Immature natural killer cell (primary cell): ENCODE measurements around the gene CRY2. TPM values are rescaled to one million over a fixed set of nuclear protein-coding genes. Genes with fewer than 3 reads are reported as not detected.

Experiments used
- DNase-seq, 3 donors: peaks; one replicate each; pipeline ENCODE4 v3.0.0; 2022; ENCODE audit warnings: mixed read lengths in 1 of 3
- H3K27ac Mint-ChIP-seq, 6 donors: one replicate each; pipeline ENCODE4 v1.8.0; 2020; ENCODE audit warnings: mixed read lengths in 6 of 6, mild to moderate bottlenecking in 5 of 6, inconsistent platforms in 4 of 6, moderate library complexity in 3 of 6
- H3K27me3 Mint-ChIP-seq, 3 donors: one replicate each; pipeline ENCODE4 v1.8.0; 2020 to 2021; ENCODE audit warnings: low read depth in 3 of 3, mild to moderate bottlenecking in 3 of 3, mixed read lengths in 3 of 3, moderate library complexity in 3 of 3, inconsistent platforms in 1 of 3
- H3K36me3 Mint-ChIP-seq, 3 donors: one replicate each; pipeline ENCODE4 v1.8.0; 2020; ENCODE audit warnings: mixed read lengths in 3 of 3, inconsistent platforms in 2 of 3, mild to moderate bottlenecking in 2 of 3
- H3K4me1 Mint-ChIP-seq, 2 donors: one replicate each; pipeline ENCODE4 v1.8.0; 2020; ENCODE audit warnings: inconsistent platforms in 2 of 2, mild to moderate bottlenecking in 2 of 2, mixed read lengths in 2 of 2, moderate library complexity in 1 of 2
- H3K4me3 Mint-ChIP-seq, 5 donors: one replicate each; pipeline ENCODE4 v1.8.0; 2020; ENCODE audit warnings: mild to moderate bottlenecking in 5 of 5, mixed read lengths in 5 of 5, inconsistent platforms in 3 of 5, moderate library complexity in 3 of 5
- H3K9me3 Mint-ChIP-seq, 6 donors: one replicate each; pipeline ENCODE4 v1.8.0; 2020; ENCODE audit warnings: mild to moderate bottlenecking in 6 of 6, mixed read lengths in 6 of 6, inconsistent platforms in 4 of 6, moderate library complexity in 3 of 6
- polyA plus RNA-seq, 3 donors: library from polyadenylated mRNA; unstranded; fragments of 300-500 nt; fragmentation: Illumina TruSeq; gene quantifications; one replicate each; pipeline ENCODE4 v1.2.3, GENCODE V29; 2021

Gene CRY2
- polyA plus RNA-seq, 3 donors from 2014 or later = 16.5 to 32.7 (median 20.8) TPM

DNA sequence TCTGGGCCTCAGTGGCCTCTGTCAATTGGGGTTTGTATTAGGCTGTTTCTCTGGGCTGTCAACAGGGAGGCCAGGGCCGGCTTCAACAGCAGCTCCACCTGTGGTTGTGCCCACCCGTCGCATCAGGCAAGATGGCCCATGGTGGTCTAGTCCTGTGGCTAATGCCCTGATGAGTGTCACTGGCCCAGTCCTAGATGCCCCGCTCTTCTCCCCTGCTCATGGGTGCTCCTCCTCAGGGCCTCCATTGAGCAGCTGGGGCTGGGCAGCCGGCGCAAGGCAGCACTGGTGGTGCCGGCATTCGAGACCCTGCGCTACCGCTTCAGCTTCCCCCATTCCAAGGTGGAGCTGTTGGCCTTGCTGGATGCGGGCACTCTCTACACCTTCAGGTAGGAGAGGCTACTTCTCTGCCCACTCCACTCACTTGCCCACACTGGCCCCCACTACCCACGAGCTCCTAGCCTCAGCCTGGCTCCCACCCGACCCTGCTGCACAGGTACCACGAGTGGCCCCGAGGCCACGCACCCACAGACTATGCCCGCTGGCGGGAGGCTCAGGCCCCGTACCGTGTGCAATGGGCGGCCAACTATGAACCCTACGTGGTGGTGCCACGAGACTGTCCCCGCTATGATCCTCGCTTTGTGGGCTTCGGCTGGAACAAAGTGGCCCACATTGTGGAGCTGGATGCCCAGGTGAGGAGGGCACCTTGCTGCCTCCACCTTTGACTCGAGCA is 80.6 kb downstream of the CRY2 start:
- no peak overlapping the region for H3K4me3 Mint-ChIP-seq
- H3K27ac Mint-ChIP-seq = peak overlapping the region in 5 of 6 donors; percentile 28 to 83 (median 50)
- H3K9me3 Mint-ChIP-seq = no peaks in the 10 kb centered on the region
- DNase-seq = no peak
- peaks cover 10 to 19% (median 12%) of the 10 kb centered on the region in 3 donors for H3K27me3 Mint-ChIP-seq
- peaks cover 3 to 6% (median 4%) of the 10 kb centered on the region in 3 donors for H3K36me3 Mint-ChIP-seq
- H3K4me1 Mint-ChIP-seq = peaks cover 48 to 49% of the 10 kb centered on the region in 2 donors

GRCh38 chr11:45928535-45929215 is 81.4 kb downstream of the CRY2 start:
- H3K36me3 Mint-ChIP-seq = peaks cover 3 to 11% (median 8%) of the 10 kb centered on the region in 3 donors
- H3K4me1 Mint-ChIP-seq = peaks cover 43 to 45% of the 10 kb centered on the region in 2 donors
- H3K4me3 Mint-ChIP-seq = no peak overlapping the region
- peaks cover 11 to 15% (median 11%) of the 10 kb centered on the region in 3 donors for H3K27me3 Mint-ChIP-seq
- no peaks in the 10 kb centered on the region for H3K9me3 Mint-ChIP-seq
- peak overlapping the region in 3 of 6 donors; percentile 12 to 40 (median 26) for H3K27ac Mint-ChIP-seq
- no peak for DNase-seq

DNA sequence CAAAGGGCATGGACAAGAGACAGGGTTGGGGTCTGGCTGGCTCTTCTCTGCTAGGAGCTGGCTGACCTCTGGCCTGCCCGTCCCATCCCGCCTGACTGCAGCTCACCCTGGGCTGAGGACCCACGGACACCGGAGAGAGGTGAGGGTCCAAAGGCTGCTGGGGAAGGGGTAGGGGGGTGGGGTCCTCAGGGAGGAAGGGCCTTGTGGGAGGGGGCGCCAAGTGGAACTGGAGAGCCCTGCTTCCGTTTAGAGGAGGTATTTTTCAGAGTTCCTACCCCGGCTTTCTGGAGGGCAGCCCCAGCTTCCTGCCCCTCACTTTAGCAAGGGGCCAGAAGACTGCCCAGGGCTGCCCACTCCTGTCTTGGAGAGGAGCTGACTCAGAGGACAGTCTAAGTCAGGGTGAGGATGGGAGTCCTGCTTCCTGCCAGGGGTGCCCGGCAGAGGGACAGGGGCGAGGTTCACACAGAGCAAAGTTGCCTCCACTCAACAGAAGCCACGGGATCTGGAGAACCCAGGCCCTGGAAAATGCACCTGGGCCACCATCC is 82.3 kb downstream of the CRY2 start:
- Mint-ChIP-seq H3K4me3 (peak overlapping the region; percentile 64 to 77 (median 76)), H3K9me3 (no peaks in the 10 kb centered on the region), H3K4me1 (peaks cover 38 to 43% of the 10 kb centered on the region in 2 donors), H3K36me3 (peaks cover 3 to 13% (median 8%) of the 10 kb centered on the region in 3 donors), H3K27me3 (peaks cover 7 to 13% (median 11%) of the 10 kb centered on the region in 3 donors), H3K27ac (peak overlapping the region; percentile 75 to 94 (median 86))
- DNase-seq = no peak

DNA sequence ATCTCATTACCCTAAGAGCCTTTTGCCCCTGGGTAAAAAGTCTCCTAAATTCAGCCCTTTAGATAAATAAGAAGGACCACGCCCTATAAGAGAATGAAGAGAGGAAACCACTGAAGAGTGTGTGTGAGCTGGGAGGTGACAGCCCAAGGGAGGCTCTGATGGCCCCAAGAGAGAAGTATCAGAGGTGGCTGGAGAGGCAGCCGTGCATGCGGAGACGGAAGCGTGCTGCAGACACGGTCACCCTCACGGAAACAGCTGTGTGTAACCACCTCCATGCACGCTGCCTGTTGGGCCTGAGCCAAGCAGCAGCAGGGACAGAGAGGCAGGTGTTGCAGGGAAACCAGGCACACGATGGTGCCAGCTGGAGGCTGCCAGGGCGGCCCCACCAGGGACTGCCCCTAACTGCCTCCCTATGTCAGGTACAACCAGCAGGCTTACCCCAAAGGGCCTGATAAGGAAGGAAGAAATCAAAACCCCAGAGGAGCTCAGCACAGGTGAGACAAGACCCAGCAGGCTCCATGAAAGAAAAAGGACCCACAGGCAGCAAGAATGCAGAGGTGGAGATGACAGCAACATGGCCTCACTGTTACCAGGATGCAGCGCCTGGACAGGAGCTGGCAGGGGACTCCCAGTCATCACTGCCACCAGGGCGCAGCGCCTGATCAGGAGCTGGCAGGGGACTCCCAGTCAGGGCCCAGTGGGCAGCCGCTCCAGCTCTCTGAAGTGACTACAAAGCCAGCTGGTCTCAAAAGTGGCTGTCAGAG is 82.9 kb downstream of the CRY2 start:
- Mint-ChIP-seq H3K36me3 (peaks cover 3 to 20% (median 8%) of the 10 kb centered on the region in 3 donors), H3K4me3 (peak overlapping the region; percentile 64 to 77 (median 76)), H3K9me3 (no peaks in the 10 kb centered on the region), H3K27ac (peak overlapping the region; percentile 75 to 94 (median 86)), H3K27me3 (peaks cover 7 to 13% (median 11%) of the 10 kb centered on the region in 3 donors), H3K4me1 (peaks cover 37 to 43% of the 10 kb centered on the region in 2 donors)
- peak; percentile 43 to 59 (median 54) for DNase-seq

DNA sequence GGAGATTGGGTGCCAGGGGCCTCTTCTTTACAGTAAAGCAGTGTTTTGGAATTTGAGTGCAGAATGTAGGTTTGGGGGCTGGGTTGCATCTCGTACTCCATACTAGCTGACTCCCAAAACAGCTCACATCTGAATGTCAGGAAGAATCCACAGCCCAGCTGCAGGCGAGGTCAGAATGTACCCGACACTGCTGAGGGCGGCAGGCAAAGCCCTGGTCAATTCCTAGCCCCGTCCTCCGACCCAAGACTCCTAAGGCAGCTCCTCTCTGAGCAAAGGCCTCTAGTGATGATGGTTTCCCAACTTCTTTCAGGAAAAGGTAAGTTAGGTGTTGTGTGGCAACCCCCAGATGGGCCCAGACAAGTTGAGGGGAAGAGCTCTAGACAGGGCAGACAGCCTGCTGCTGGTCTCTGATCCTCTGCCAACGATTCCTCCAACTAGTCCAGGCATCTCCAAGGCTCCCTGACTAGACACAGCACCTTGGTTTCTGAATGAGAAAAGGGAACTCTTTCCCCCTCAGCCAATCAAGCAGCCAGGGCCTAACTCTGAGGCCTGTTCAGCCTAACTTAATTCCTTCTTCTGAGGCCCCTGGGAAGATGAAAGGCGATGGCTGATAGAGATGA is 83.8 kb downstream of the CRY2 start:
- H3K9me3 Mint-ChIP-seq = no peaks in the 10 kb centered on the region
- H3K27me3 Mint-ChIP-seq = peaks cover 7 to 13% (median 11%) of the 10 kb centered on the region in 3 donors
- H3K4me1 Mint-ChIP-seq = peaks cover 37 to 43% of the 10 kb centered on the region in 2 donors
- H3K36me3 Mint-ChIP-seq = peaks cover 3 to 21% (median 8%) of the 10 kb centered on the region in 3 donors
- DNase-seq = no peak
- peak overlapping the region; percentile 75 to 94 (median 84) for H3K27ac Mint-ChIP-seq
- H3K4me3 Mint-ChIP-seq = peak overlapping the region; percentile 24 to 76 (median 36)

DNA sequence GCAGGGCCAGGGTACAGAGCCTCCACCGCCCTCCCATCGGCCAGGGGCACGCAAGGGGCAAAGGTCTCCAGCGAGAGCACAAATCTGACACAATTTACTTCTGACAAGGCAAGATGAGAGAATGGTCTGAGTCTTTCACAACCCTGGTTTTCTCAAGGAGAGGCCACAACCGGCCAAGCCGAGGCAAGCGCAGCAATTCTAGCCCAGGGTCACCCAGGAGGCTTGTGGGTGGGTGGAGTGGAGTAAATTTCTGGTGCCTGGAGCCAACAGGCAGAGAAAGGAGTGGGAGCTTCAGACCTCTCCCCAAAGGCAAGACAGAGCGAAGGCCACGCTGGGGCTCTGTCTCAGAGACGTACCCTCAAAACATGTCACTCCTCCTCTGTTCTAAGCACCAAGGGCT is 84.5 kb downstream of the CRY2 start:
- H3K4me1 Mint-ChIP-seq = peaks cover 37 to 43% of the 10 kb centered on the region in 2 donors
- H3K4me3 Mint-ChIP-seq = peak overlapping the region in 2 of 5 donors; percentile 18 to 36
- H3K27ac Mint-ChIP-seq = peak overlapping the region; percentile 53 to 94 (median 82)
- DNase-seq = no peak
- no peaks in the 10 kb centered on the region for H3K9me3 Mint-ChIP-seq
- H3K36me3 Mint-ChIP-seq = peaks cover 7 to 25% (median 8%) of the 10 kb centered on the region in 3 donors
- peaks cover 7 to 13% (median 11%) of the 10 kb centered on the region in 3 donors for H3K27me3 Mint-ChIP-seq

DNA sequence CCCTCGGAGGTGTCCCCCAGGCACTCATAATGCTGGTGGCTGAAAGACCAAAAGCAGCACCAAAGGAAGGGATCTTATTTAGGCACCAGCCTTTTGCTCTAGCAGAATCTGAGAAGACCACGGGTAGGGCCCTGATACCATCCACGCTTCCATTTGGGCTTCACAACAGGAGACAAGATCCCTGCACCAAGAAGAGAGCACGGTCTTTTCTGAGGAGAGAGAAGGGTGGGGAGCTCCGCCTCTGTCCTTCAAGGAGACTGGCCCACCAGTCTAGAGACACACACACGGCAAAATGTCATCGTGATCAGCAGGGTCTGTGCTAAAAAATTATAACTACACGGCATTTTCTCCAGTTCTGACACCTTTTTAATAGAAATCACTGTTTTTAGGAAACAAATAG is 84.9 kb downstream of the CRY2 start:
- Mint-ChIP-seq H3K27me3 (peaks cover 7 to 13% (median 11%) of the 10 kb centered on the region in 3 donors), H3K36me3 (peaks cover 8 to 29% (median 12%) of the 10 kb centered on the region in 3 donors)

More for the DNA sequence above, 84.9 kb downstream of the CRY2 start:
- Mint-ChIP-seq H3K4me3 (peak overlapping the region in 1 of 5 donors; percentile 21), H3K9me3 (no peaks in the 10 kb centered on the region), H3K4me1 (peaks cover 34 to 40% of the 10 kb centered on the region in 2 donors), H3K27ac (peak overlapping the region in 3 of 6 donors; percentile 69 to 94 (median 72))
- DNase-seq = no peak

Other genes starting within 250 kb of the CRY2 start
- under 1 TPM in 1 of 3 donors, not detected in 2; 0.11 TPM for gene CHST1, start 181.9 kb upstream of the CRY2 start, polyA plus RNA-seq
- 10 to 100 TPM in 1 of 3 donors, 1 to 10 TPM in 2; 6.4 to 11.9 (median 7.6) TPM for gene SLC35C1, start 42.3 kb upstream of the CRY2 start, polyA plus RNA-seq
- gene MAPK8IP1, start 38.2 kb downstream of the CRY2 start, polyA plus RNA-seq = under 1 TPM in 2 of 3 donors, not detected in 1; 0.08 to 0.09 TPM
- not detected for gene FREY1, start 59.8 kb downstream of the CRY2 start, polyA plus RNA-seq
- gene PEX16, start 70.4 kb downstream of the CRY2 start, polyA plus RNA-seq = 10 to 100 TPM; 51.0 to 69.9 (median 51.2) TPM
- under 1 TPM in 1 of 3 donors, not detected in 2; 0.96 TPM for gene LARGE2, start 75.2 kb downstream of the CRY2 start, polyA plus RNA-seq